Neural crest cell (in vitro differentiated cells): ENCODE measurements around the gene GPSM1. TPM values are rescaled to one million over a fixed set of nuclear protein-coding genes. Genes with fewer than 3 reads are reported as not detected.

Source experiments
- DNase-seq: peaks from one replicate; pipeline ENCODE4 v3.0.0; 2021; ENCODE audit warnings: low read depth, mixed read lengths, low spot score
- H3K27ac Mint-ChIP-seq: one replicate; pipeline ENCODE4 v1.8.0; 2021; ENCODE audit warnings: mild to moderate bottlenecking, mixed read lengths; ENCODE audit not compliant: unreplicated experiment
- H3K27me3 Mint-ChIP-seq: 2 replicates; pipeline ENCODE4 v1.8.0; 2021; ENCODE audit warnings: low read depth, mild to moderate bottlenecking, mixed read lengths
- H3K36me3 Mint-ChIP-seq: 2 replicates; pipeline ENCODE4 v1.8.0; 2021; ENCODE audit warnings: low read depth, mild to moderate bottlenecking, mixed read lengths
- H3K4me1 Mint-ChIP-seq: 2 replicates; pipeline ENCODE4 v1.8.0; 2021; ENCODE audit warnings: mixed read lengths
- H3K4me3 Mint-ChIP-seq: one replicate; pipeline ENCODE4 v1.8.0; 2021; ENCODE audit warnings: mild to moderate bottlenecking, mixed read lengths
- H3K9me3 Mint-ChIP-seq: 2 replicates; pipeline ENCODE4 v1.8.0; 2021; ENCODE audit warnings: mixed read lengths
- CTCF ChIP-seq: fragments of 200-600 bp; sonication (generic); conservative IDR thresholded peaks from 2 replicates; pipeline ENCODE4 v1.5.0; 2021; ENCODE audit warnings: antibody characterized with exemption, mild to moderate bottlenecking
- total RNA-seq: library from RNA; stranded (reverse); gene quantifications from 2 replicates; pipeline ENCODE4 v1.2.1, GENCODE V29; 2021

GPSM1 gene
- total RNA-seq, 1 donor from 2014 or later: 56.7 TPM

- H3K36me3 Mint-ChIP-seq: no peaks in the 10 kb centered on the region
- H3K4me1 Mint-ChIP-seq: peaks cover 5% of the 10 kb centered on the region
- peaks cover 6% of the 10 kb centered on the region for H3K27me3 Mint-ChIP-seq
- H3K4me3 Mint-ChIP-seq: no peak overlapping the region
- no peak overlapping the region for H3K27ac Mint-ChIP-seq
- no peak for TF ChIP-seq CTCF
- H3K9me3 Mint-ChIP-seq: no peaks in the 10 kb centered on the region
- DNase-seq: no peak
These were observed 30.7 kb downstream of the GPSM1 start for GRCh38 chr9:136358016-136358415.

- DNase-seq: no peak
- peaks cover 6% of the 10 kb centered on the region for H3K27me3 Mint-ChIP-seq
- peaks cover 5% of the 10 kb centered on the region for H3K4me1 Mint-ChIP-seq
- no peaks in the 10 kb centered on the region for H3K9me3 Mint-ChIP-seq
- TF ChIP-seq CTCF: no peak
- no peaks in the 10 kb centered on the region for H3K36me3 Mint-ChIP-seq
- no peak overlapping the region for H3K27ac Mint-ChIP-seq
- no peak overlapping the region for H3K4me3 Mint-ChIP-seq
These were observed 31.5 kb downstream of the GPSM1 start for GRCh38 chr9:136358888-136359287.

GRCh38 chr9:136359774-136360718 lies 32.7 kb downstream of the GPSM1 start:
- Mint-ChIP-seq H3K4me3 (peak overlapping the region; percentile 76), H3K27me3 (peaks cover 6% of the 10 kb centered on the region), H3K9me3 (no peaks in the 10 kb centered on the region), H3K4me1 (peaks cover 5% of the 10 kb centered on the region), H3K27ac (no peak overlapping the region), H3K36me3 (no peaks in the 10 kb centered on the region)
- no peak for TF ChIP-seq CTCF
- DNase-seq: no peak

- Mint-ChIP-seq H3K4me1 (peaks cover 5% of the 10 kb centered on the region), H3K36me3 (no peaks in the 10 kb centered on the region), H3K27me3 (peaks cover 6% of the 10 kb centered on the region), H3K27ac (no peak overlapping the region), H3K9me3 (no peaks in the 10 kb centered on the region), H3K4me3 (peak overlapping the region; percentile 76)
- TF ChIP-seq CTCF: no peak
- DNase-seq: no peak
These were observed 33.9 kb downstream of the GPSM1 start for GRCh38 chr9:136361047-136361753.

- Mint-ChIP-seq H3K27me3 (peaks cover 6% of the 10 kb centered on the region), H3K4me1 (peaks cover 5% of the 10 kb centered on the region), H3K27ac (no peak overlapping the region), H3K4me3 (peak overlapping the region; percentile 91), H3K9me3 (no peaks in the 10 kb centered on the region), H3K36me3 (no peaks in the 10 kb centered on the region)
- DNase-seq: no peak
- TF ChIP-seq CTCF: no peak
These were observed 34.6 kb downstream of the GPSM1 start for GRCh38 chr9:136361754-136362449.
